ENCODE data around the gene SLC9A5. TPM values are rescaled to one million over a fixed set of nuclear protein-coding genes. Genes with fewer than 3 reads are reported as not detected.

SLC9A5 gene
- polyA plus RNA-seq, 1 donor (not counting 4 experiments of a cell fraction or from before 2014, with no cell fraction given): 0.51 TPM

DNA sequence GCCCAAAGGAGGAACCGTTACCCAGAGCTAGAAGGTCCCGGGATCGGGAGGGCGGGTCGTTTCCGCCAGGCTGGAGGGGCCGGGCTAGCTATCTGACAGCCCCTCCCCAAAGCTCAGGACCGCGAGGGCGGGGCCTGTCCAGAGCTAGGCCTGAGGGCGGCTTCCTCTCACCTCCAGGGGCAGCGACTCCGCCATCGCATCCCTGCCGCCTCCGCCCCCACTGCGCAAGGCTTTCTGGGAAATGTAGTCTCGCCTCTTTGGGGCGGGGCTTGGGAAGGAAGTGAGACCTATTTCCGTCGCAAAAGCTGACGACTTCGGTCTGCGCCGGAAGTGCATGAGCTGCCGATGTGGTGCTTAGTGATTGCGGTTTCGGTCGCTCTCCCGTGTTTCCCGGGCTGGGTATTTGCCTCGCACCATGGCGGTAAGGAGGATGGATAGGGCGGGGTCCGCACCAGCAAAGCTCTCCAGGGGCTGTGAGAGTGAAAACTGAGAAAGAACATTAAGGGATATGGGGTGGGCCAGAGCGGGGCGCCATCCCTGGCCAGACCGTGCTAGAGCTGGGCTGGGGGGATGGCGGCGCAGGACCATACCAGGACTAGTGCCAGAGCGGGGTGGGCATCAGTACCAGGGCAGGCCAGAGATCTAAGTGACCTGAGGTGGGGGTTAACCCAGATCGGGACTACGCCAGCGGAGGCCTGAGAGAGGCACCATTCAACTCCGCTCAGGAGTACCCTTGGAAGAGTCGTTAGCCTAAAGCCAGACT, 21.8 kb upstream of the SLC9A5 start, which contains the start of gene TMEM208:
TSS of gene TMEM208 (plus strand) at position 327 of the 763 bp plus-strand sequence. CDS start at position 416, 89 bp downstream.
- no peaks in the 10 kb centered on the region for H3K9me1 ChIP-seq (ENCODE audit: control insufficient read depth, extremely low read depth, insufficient read depth, low read length)
- H4K20me1 ChIP-seq (ENCODE audit: control insufficient read depth, extremely low read depth, insufficient read depth, low read length): no peaks in the 10 kb centered on the region
- H3K9me3 ChIP-seq (ENCODE audit: control insufficient read depth, low read depth, low read length): no peaks in the 10 kb centered on the region
- TF ChIP-seq EZH2 (IDR thresholded peaks at IDR 0.05; ENCODE audit: low read length) (no peak), CTCF (optimal IDR thresholded peaks at IDR 0.05 in 1 of 3, IDR thresholded peaks at IDR 0.05 in 1 of 3, conservative IDR thresholded peaks at IDR 0.05 in 1 of 3; ENCODE audit: extremely low read depth in 1 of 3, insufficient read depth in 2 of 3, low read length in 3 of 3) (peak in 1 of 3 experiments; percentile 29)
- DNase-seq (ENCODE audit: low read depth, low spot score): peak; percentile 89
- peak within 1 kb of the TSS; percentile 85 for H2AFZ ChIP-seq (ENCODE audit: control insufficient read depth, low read length)
- H3K9ac ChIP-seq (ENCODE audit: control insufficient read depth, extremely low read depth, insufficient read depth, low read length): peak within 1 kb of the TSS; percentile 77
- dilution Hi-C loops (cut with MboI; ENCODE audit: extremely low pct_ligation_motif_present, low sequenced_read_pairs): no loop called here
- H3K4me3 ChIP-seq (ENCODE audit: control insufficient read depth in 2 of 3, extremely low read depth in 1 of 3, insufficient read depth in 2 of 3, low read depth in 1 of 3, low read length in 3 of 3): peak within 1 kb of the TSS; percentile 74 to 80 (median 80)
- H3K36me3 ChIP-seq (ENCODE audit: control insufficient read depth in 2 of 2, extremely low read depth in 1 of 2, insufficient read depth in 2 of 2, low read length in 2 of 2): peaks cover 23 to 30% of the 10 kb centered on the region in 2 experiments
- peak; percentile 76 for FAIRE-seq
- H3K4me1 ChIP-seq (ENCODE audit: control insufficient read depth, extremely low read depth, insufficient read depth, low read length): peaks cover 17% of the 10 kb centered on the region
- H3K79me2 ChIP-seq (ENCODE audit: control insufficient read depth, insufficient read depth, low read length): peaks cover 19% of the 10 kb centered on the region
- H3K27me3 ChIP-seq (ENCODE audit: control insufficient read depth, extremely low read depth, insufficient read depth, low read length): no peaks in the 10 kb centered on the region
- peak within 1 kb of the TSS; percentile 75 for H3K27ac ChIP-seq (ENCODE audit: control insufficient read depth, insufficient read depth, low read length)
- H3K4me2 ChIP-seq (ENCODE audit: control insufficient read depth, extremely low read depth, insufficient read depth, low read depth, low read length): peak within 1 kb of the TSS; percentile 84

DNA sequence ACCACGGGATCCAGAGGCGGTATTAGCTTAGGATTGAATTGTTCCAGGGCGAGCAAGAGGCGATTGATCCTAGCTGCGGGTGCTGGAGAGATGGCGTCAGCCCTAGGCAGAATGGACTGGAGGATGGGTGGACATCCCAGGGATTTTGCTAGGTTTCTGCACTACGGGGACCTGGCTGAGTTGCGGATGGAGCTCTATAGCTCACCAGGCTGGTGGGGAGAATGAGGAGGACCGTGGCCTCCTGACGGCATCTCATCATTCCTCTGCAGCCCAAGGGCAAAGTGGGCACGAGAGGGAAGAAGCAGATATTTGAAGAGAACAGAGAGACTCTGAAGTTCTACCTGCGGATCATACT, 21.2 kb upstream of the SLC9A5 start:
- no peak for DNase-seq (ENCODE audit: low read depth, low spot score)
- Histone ChIP-seq H4K20me1 (ENCODE audit: control insufficient read depth, extremely low read depth, insufficient read depth, low read length) (no peaks in the 10 kb centered on the region), H3K9me1 (ENCODE audit: control insufficient read depth, extremely low read depth, insufficient read depth, low read length) (no peaks in the 10 kb centered on the region), H3K27me3 (ENCODE audit: control insufficient read depth, extremely low read depth, insufficient read depth, low read length) (no peaks in the 10 kb centered on the region), H3K36me3 (ENCODE audit: control insufficient read depth in 2 of 2, extremely low read depth in 1 of 2, insufficient read depth in 2 of 2, low read length in 2 of 2) (peaks cover 26 to 31% of the 10 kb centered on the region in 2 experiments), H3K27ac (ENCODE audit: control insufficient read depth, insufficient read depth, low read length) (peak overlapping the region; percentile 75), H2AFZ (ENCODE audit: control insufficient read depth, low read length) (no peak overlapping the region), H3K9me3 (ENCODE audit: control insufficient read depth, low read depth, low read length) (no peaks in the 10 kb centered on the region), H3K4me1 (ENCODE audit: control insufficient read depth, extremely low read depth, insufficient read depth, low read length) (peaks cover 17% of the 10 kb centered on the region), H3K4me3 (ENCODE audit: control insufficient read depth in 2 of 3, extremely low read depth in 1 of 3, insufficient read depth in 2 of 3, low read depth in 1 of 3, low read length in 3 of 3) (peak overlapping the region; percentile 74 to 80 (median 80)), H3K9ac (ENCODE audit: control insufficient read depth, extremely low read depth, insufficient read depth, low read length) (peak overlapping the region; percentile 77), H3K4me2 (ENCODE audit: control insufficient read depth, extremely low read depth, insufficient read depth, low read depth, low read length) (peak overlapping the region; percentile 84), H3K79me2 (ENCODE audit: control insufficient read depth, insufficient read depth, low read length) (peaks cover 19% of the 10 kb centered on the region)
- TF ChIP-seq EZH2 (IDR thresholded peaks at IDR 0.05; ENCODE audit: low read length) (no peak), CTCF (optimal IDR thresholded peaks at IDR 0.05 in 1 of 3, IDR thresholded peaks at IDR 0.05 in 1 of 3, conservative IDR thresholded peaks at IDR 0.05 in 1 of 3; ENCODE audit: extremely low read depth in 1 of 3, insufficient read depth in 2 of 3, low read length in 3 of 3) (no peak)
- FAIRE-seq: no peak
- dilution Hi-C loops (cut with MboI; ENCODE audit: extremely low pct_ligation_motif_present, low sequenced_read_pairs): no loop called here
